Measurements from ENCODE around the gene IGHMBP2. TPM values are rescaled to one million over a fixed set of nuclear protein-coding genes. Genes with fewer than 3 reads are reported as not detected.

Gene IGHMBP2
- total RNA-seq, 1 experiment from 2014 or later, result 24.0 TPM

GRCh38 chr11:68979931-68980775 is 76.5 kb downstream of the IGHMBP2 start:
- Histone ChIP-seq H3K4me1 (ENCODE audit: insufficient read depth, low read length) (no peaks in the 10 kb centered on the region), H2BK15ac (ENCODE audit: low read depth, low read length) (no peak overlapping the region), H2AFZ (ENCODE audit: low read length) (no peak overlapping the region), H3K4me2 (ENCODE audit: insufficient read depth, insufficient read length, low read length) (no peak overlapping the region), H2AK5ac (ENCODE audit: insufficient read length, low read length) (no peak overlapping the region), H2BK12ac (ENCODE audit: insufficient read length, low read depth, low read length) (no peak overlapping the region), H3K23ac (ENCODE audit: insufficient read length, low read depth, low read length) (no peak overlapping the region), H3K27me3 (ENCODE audit: insufficient read depth, low read length) (no peaks in the 10 kb centered on the region), H3K79me1 (ENCODE audit: insufficient read depth, low read depth, low read length, poor library complexity, severe bottlenecking) (no peaks in the 10 kb centered on the region), H3K79me2 (ENCODE audit: insufficient read depth, low read length) (no peaks in the 10 kb centered on the region), H3K9ac (ENCODE audit: extremely low read depth, insufficient read length, low read length) (no peak overlapping the region), H4K91ac (ENCODE audit: insufficient read length, low read depth, low read length) (no peak overlapping the region), H3T11ph (ENCODE audit: low read length) (no peak overlapping the region), H3K56ac (ENCODE audit: insufficient read length, low read depth, low read length) (no peak overlapping the region), H2BK120ac (ENCODE audit: low read depth, low read length, poor library complexity, severe bottlenecking) (no peak overlapping the region), H2BK5ac (ENCODE audit: insufficient read length, low read length) (no peak overlapping the region), H3K4ac (ENCODE audit: low read depth, low read length) (no peak overlapping the region), H3K9me3 (ENCODE audit: control insufficient read depth, low read depth, low read length) (no peaks in the 10 kb centered on the region), H2BK20ac (ENCODE audit: low read depth, low read length, poor library complexity, severe bottlenecking) (no peak overlapping the region), H3K14ac (ENCODE audit: insufficient read depth, low read length) (no peak overlapping the region), H4K8ac (replicated peaks; ENCODE audit: insufficient read length, low read depth, low read length) (no peak overlapping the region), H3K27ac (ENCODE audit: insufficient read length, low read depth, low read length) (no peak overlapping the region), H3K18ac (ENCODE audit: insufficient read length, low read depth, low read length) (no peak overlapping the region), H4K20me1 (ENCODE audit: control insufficient read depth, insufficient read depth, insufficient read length) (no peaks in the 10 kb centered on the region), H3K23me2 (ENCODE audit: insufficient read length, low read depth, low read length, poor library complexity, severe bottlenecking) (no peaks in the 10 kb centered on the region), H4K5ac (ENCODE audit: insufficient read length, low read depth, low read length) (no peak overlapping the region)
- Mint-ChIP-seq H3K4me3 (no peak overlapping the region), H3K27ac (no peak overlapping the region), H3K4me1 (peaks cover 7 to 16% of the 10 kb centered on the region in 2 experiments), H3K36me3 (ENCODE audit: insufficient read depth in 1 of 3, low read depth in 3 of 3) (0 out of 7 replicates have a peak, but pooled peaks cover 0 to under 1% (median 0%) of the 10 kb centered on the region in 3 experiments), H3K9me3 (peaks cover under 1 to 2% of the 10 kb centered on the region in 2 experiments; a peak in 4 of 5 replicates), H3K27me3 (ENCODE audit: low read depth) (no peaks in the 10 kb centered on the region)
- peak; percentile 29 for DNase-seq
- TF ChIP-seq, protein P1, sequence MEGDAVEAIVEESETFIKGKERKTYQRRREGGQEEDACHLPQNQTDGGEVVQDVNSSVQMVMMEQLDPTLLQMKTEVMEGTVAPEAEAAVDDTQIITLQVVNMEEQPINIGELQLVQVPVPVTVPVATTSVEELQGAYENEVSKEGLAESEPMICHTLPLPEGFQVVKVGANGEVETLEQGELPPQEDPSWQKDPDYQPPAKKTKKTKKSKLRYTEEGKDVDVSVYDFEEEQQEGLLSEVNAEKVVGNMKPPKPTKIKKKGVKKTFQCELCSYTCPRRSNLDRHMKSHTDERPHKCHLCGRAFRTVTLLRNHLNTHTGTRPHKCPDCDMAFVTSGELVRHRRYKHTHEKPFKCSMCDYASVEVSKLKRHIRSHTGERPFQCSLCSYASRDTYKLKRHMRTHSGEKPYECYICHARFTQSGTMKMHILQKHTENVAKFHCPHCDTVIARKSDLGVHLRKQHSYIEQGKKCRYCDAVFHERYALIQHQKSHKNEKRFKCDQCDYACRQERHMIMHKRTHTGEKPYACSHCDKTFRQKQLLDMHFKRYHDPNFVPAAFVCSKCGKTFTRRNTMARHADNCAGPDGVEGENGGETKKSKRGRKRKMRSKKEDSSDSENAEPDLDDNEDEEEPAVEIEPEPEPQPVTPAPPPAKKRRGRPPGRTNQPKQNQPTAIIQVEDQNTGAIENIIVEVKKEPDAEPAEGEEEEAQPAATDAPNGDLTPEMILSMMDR (conservative IDR thresholded peaks at IDR 0.05), result no peak
- no CpG with 5 or more reads among the region's 33 CpGs for WGBS (ENCODE audit: extremely low coverage, insufficient read length, low lambda C conversion rate)
